SH-SY5Y (cell line): Measurements from ENCODE around the gene FOCAD.

Source experiments
- GATA2 ChIP-seq: IDR thresholded peaks from 2 replicates; pipeline ENCODE4 v1.6.1; 2011; ENCODE audit warnings: mild to moderate bottlenecking, low read depth, low read length
- GATA3 ChIP-seq: IDR thresholded peaks from 2 replicates; pipeline ENCODE4 v1.6.1; 2011; ENCODE audit warnings: low read depth, mild to moderate bottlenecking, low read length, moderate library complexity

GRCh38 chr9:20640331-20641187, 43.5 kb upstream of the FOCAD start:
- no peak for TF ChIP-seq GATA2
- no peak for TF ChIP-seq GATA3
